ENCODE data around the gene MUC4. TPM values are rescaled to one million over a fixed set of nuclear protein-coding genes. Genes with fewer than 3 reads are reported as not detected.
A peak's percentile ranks its signal among the peaks of the same experiment; 100 is the strongest.

MUC4 gene
- total and polyA plus RNA-seq, 9 of the 15 experiments (the other 6 are each of a cell fraction or from before 2014, with no cell fraction given): under 0.01 to 0.21 (median 0.10) TPM; not detected in 4

GRCh38 chr3:195856410-195857084 is 44.8 kb upstream of the MUC4 start:
- H3K4me3 ChIP-seq: peak overlapping the region; percentile 16; the same call in 1 of the 2 replicates
- no peaks in the 10 kb centered on the region for H3K27me3 ChIP-seq (ENCODE audit: control insufficient read depth in 2 of 2, insufficient read depth in 2 of 2, low read length in 2 of 2)
- no peaks in the 10 kb centered on the region for H3K9me1 ChIP-seq (ENCODE audit: control insufficient read depth, insufficient read depth, low read length)
- no peaks in the 10 kb centered on the region for H4K20me1 ChIP-seq (replicated peaks; ENCODE audit: control insufficient read depth, insufficient read depth, low read length)
- no peaks in the 10 kb centered on the region for H3K36me3 ChIP-seq (ENCODE audit: control insufficient read depth, insufficient read depth, low read length)
- H3K79me2 ChIP-seq (ENCODE audit: control insufficient read depth, insufficient read depth, low read length): no peaks in the 10 kb centered on the region
- peak; percentile 96 for FAIRE-seq
- DNase-seq (ENCODE audit: extremely low read depth in 1 of 4, low spot score in 3 of 4): peak; percentile 77 to 92 (median 84)
- 3% methylated on average over 15 of the region's 15 CpGs for WGBS (ENCODE audit: insufficient coverage, low coverage, missing lambda C conversion rate)
- POLR2A ChIA-PET: interaction anchor here (0.6 to 1.5 kb wide), 11 partner anchors 20 to 656 kb away, joined by 3 to 6 read pairs (median 3); no protein-coding TSS in a partner anchor
- peak overlapping the region; percentile 97 for H2AFZ ChIP-seq (ENCODE audit: low read depth, low read length)
- BruUV-seq (replicated peaks): no TSS peak
- intact Hi-C loops (cut with micrococcal nuclease) (loop anchor here (10.0 kb wide), 3 partner anchors 112 to 232 kb away; no protein-coding TSS in a partner anchor), in situ Hi-C loops (cut with MboI) (loop anchor here (5.0 to 10.0 kb wide), 3 partner anchors 36 to 1768 kb away; no protein-coding TSS in a partner anchor)
- H3K4me2 ChIP-seq (ENCODE audit: insufficient read depth, low read length): peak overlapping the region; percentile 79
- peak overlapping the region; percentile 82 for H3K27ac ChIP-seq (ENCODE audit: extremely low read depth, low read depth, low read length)
- CTCF ChIA-PET (ENCODE audit: low intra/inter-chr PET ratio): no interaction called here
- H3K9me3 ChIP-seq (replicated peaks; ENCODE audit: control insufficient read depth, insufficient read depth, low read depth, low read length): no peaks in the 10 kb centered on the region
- ATAC-seq: peak; percentile 94
- H3K4me1 ChIP-seq (replicated peaks in 1 of 2; ENCODE audit: control insufficient read depth in 2 of 2, insufficient read depth in 2 of 2, low read length in 2 of 2): peaks cover 37 to 58% of the 10 kb centered on the region in 2 experiments
- peak overlapping the region; percentile 52 to 90; a peak in 3 of 4 replicates for H3K9ac ChIP-seq (ENCODE audit: insufficient read depth in 1 of 2, low read depth in 2 of 2, low read length in 2 of 2)
- TF ChIP-seq FOXM1 (IDR thresholded peaks at IDR 0.05; ENCODE audit: low read depth) (no peak; the same call in 1 of the 2 replicates), FOXM1 (CRISPR knock-in tag; IDR thresholded peaks at IDR 0.05; ENCODE audit: low read depth) (no peak), ARID3A (IDR thresholded peaks at IDR 0.05; ENCODE audit: borderline replicate concordance, low read depth, low read length) (peak; percentile 53; the same call in 1 of the 2 replicates), GABPA (tag; conservative IDR thresholded peaks at IDR 0.05; ENCODE audit: low read depth) (no peak), MEIS2 (IDR thresholded peaks at IDR 0.05; ENCODE audit: partially characterized antibody) (peak; percentile 69), ZKSCAN8 (CRISPR knock-in tag; IDR thresholded peaks at IDR 0.05) (no peak), RERE (CRISPR knock-in tag; IDR thresholded peaks at IDR 0.05; ENCODE audit: borderline replicate concordance) (no peak), L3MBTL2 (IDR thresholded peaks at IDR 0.05) (peak; percentile 80), SMARCE1 (IDR thresholded peaks at IDR 0.05) (peak; percentile 85)

Data from K562 (cell line).